Lower leg skin (tissue), 4 donors: Measurements from ENCODE around the gene PCLAF. TPM values are rescaled to one million over a fixed set of nuclear protein-coding genes. Genes with fewer than 3 reads are reported as not detected.
"Not testable (repeated sequence)": the region's sequence is repeated elsewhere in the genome, so short reads cannot be mapped to it uniquely, and the experiment has no call there.

Source experiments
- DNase-seq, 2 donors: peaks; one replicate each; pipeline ENCODE4 v3.0.0-alpha.2; 2019; ENCODE audit warnings: low spot score in 2 of 2
- H3K4me3 ChIP-seq: fragments of 200-600 bp; sonication (generic); 2 replicates; pipeline ENCODE4 v1.5.1; 2017; ENCODE audit warnings: mild to moderate bottlenecking, low read depth; ENCODE audit not compliant: poor library complexity, severe bottlenecking
- CTCF ChIP-seq, 3 donors: fragments of 450-650 bp; IDR thresholded peaks; one replicate each; pipeline ENCODE4 v1.5.1; 2016; ENCODE audit warnings: antibody characterized with exemption in 3 of 3, mild to moderate bottlenecking in 3 of 3, moderate library complexity in 2 of 3
- POLR2A ChIP-seq, 2 donors: fragments of 450-650 bp; IDR thresholded peaks; one replicate each; pipeline ENCODE4 v1.6.1; 2016 to 2017; ENCODE audit warnings: antibody characterized with exemption in 2 of 2, mild to moderate bottlenecking in 1 of 2, moderate library complexity in 1 of 2
- WGBS, 2 donors: methylation state at CpG; one replicate each; pipeline ENCODE4 v1.1.5; 2018; 5-methylcytosine and 5-hydroxymethylcytosine counted together
- intact Hi-C: fragments of 100-400 bp; cut with DNase I; formaldehyde crosslinking; loops from one replicate; pipeline ENCODE4 v1.15.0; 2023; ENCODE audit warnings: low total_unique reads
- total RNA-seq, 4 donors: library from RNA; depleted of rRNA; stranded (reverse); fragments of >200 nt; gene quantifications; one replicate each; pipeline ENCODE4 v1.1.0, GENCODE V29; 2016

Gene PCLAF
- total RNA-seq, 4 donors from 2014 or later = 1.2 to 2.2 (median 1.6) TPM; not detected in 1

GRCh38 chr15:64423970-64424369 is 42.7 kb upstream of the PCLAF start:
- intact Hi-C loops = no loop called here
- no peak for TF ChIP-seq CTCF (IDR thresholded peaks at IDR 0.05)
- no peak for TF ChIP-seq POLR2A (IDR thresholded peaks at IDR 0.05)
- DNase-seq = no peak
- WGBS, 2 donors = 89 to 90% methylated on average over 6 of the region's 6 CpGs
- no peak overlapping the region for H3K4me3 ChIP-seq

GRCh38 chr15:64422697-64423096 is 41.5 kb upstream of the PCLAF start:
- H3K4me3 ChIP-seq = no peak overlapping the region
- no peak for TF ChIP-seq CTCF (IDR thresholded peaks at IDR 0.05)
- 88 to 96% methylated on average over 2 of the region's 2 CpGs for WGBS, 2 donors
- DNase-seq = no peak
- intact Hi-C loops = no loop called here

GRCh38 chr15:64412216-64412615 is 31.0 kb upstream of the PCLAF start:
- no peak for TF ChIP-seq POLR2A (IDR thresholded peaks at IDR 0.05)
- TF ChIP-seq CTCF (IDR thresholded peaks at IDR 0.05) = no peak
- 60 to 61% methylated on average over 2 of the region's 2 CpGs for WGBS, 2 donors

GRCh38 chr15:64400583-64400982 is 19.3 kb upstream of the PCLAF start:
- H3K4me3 ChIP-seq = no peak overlapping the region
- DNase-seq = no peak
- TF ChIP-seq POLR2A (IDR thresholded peaks at IDR 0.05) = no peak
- TF ChIP-seq CTCF (IDR thresholded peaks at IDR 0.05) = no peak
- intact Hi-C loops = no loop called here
- WGBS, 2 donors = 96 to 97% methylated on average over 2 of the region's 2 CpGs

More at GRCh38 chr15:64412216-64412615, 31.0 kb upstream of the PCLAF start:
- DNase-seq = no peak
- intact Hi-C loops = no loop called here
- H3K4me3 ChIP-seq = no peak overlapping the region

- WGBS, 2 donors = 94 to 97% methylated on average over 2 of the region's 2 CpGs
- intact Hi-C loops = no loop called here
- no peak for DNase-seq
- TF ChIP-seq POLR2A (IDR thresholded peaks at IDR 0.05) (no peak), CTCF (IDR thresholded peaks at IDR 0.05) (no peak)
- no peak overlapping the region for H3K4me3 ChIP-seq
Observed at GRCh38 chr15:64398575-64398974, 17.3 kb upstream of the PCLAF start.

GRCh38 chr15:64396789-64397188 is 15.5 kb upstream of the PCLAF start:
- TF ChIP-seq POLR2A (IDR thresholded peaks at IDR 0.05) (no peak), CTCF (IDR thresholded peaks at IDR 0.05) (no peak)
- DNase-seq = no peak
- intact Hi-C loops = no loop called here
- WGBS, 2 donors = 95 to 98% methylated on average over 5 of the region's 5 CpGs
- no peak overlapping the region for H3K4me3 ChIP-seq

- 87 to 89% methylated on average over 3 of the region's 3 CpGs for WGBS, 2 donors
- H3K4me3 ChIP-seq, DNase-seq, intact Hi-C loops: not testable (repeated sequence)
Observed at GRCh38 chr15:64392471-64392870, 11.2 kb upstream of the PCLAF start.
